WTC11 (cell line): ENCODE data around the gene CBFA2T2. TPM values are rescaled to one million over a fixed set of nuclear protein-coding genes. Genes with fewer than 3 reads are reported as not detected.

Source experiments
- ATAC-seq: fragments of 200-7000 bp; cut with Tn5 transposase; 2 replicates; pipeline ENCODE4 v1.10.0; 2021; ENCODE audit warnings: mild to moderate bottlenecking, moderate library complexity
- CTCF ChIA-PET: fragments of 300-600 bp; sonication (Branson Sonifier 250); formaldehyde crosslinking; loops from one replicate; lab custom pipeline; 2021; ENCODE audit warnings: antibody characterized with exemption; lab: Charles Lee
- POLR2A ChIA-PET: fragments of 350-600 bp; sonication (Branson Sonifier 250); formaldehyde crosslinking; loops from one replicate; lab custom pipeline; 2021; ENCODE audit warnings: antibody characterized with exemption; lab: Charles Lee
- DNase-seq: peaks from one replicate; pipeline ENCODE4 v3.0.0; 2021; ENCODE audit warnings: low spot score
- H3K27ac Mint-ChIP-seq: 2 replicates; pipeline ENCODE4 v1.8.0; 2021; ENCODE audit warnings: mixed read lengths
- H3K27me3 Mint-ChIP-seq: 2 replicates; pipeline ENCODE4 v1.8.0; 2021; ENCODE audit warnings: low read depth, mild to moderate bottlenecking, moderate library complexity, mixed read lengths
- H3K36me3 Mint-ChIP-seq: 2 replicates; pipeline ENCODE4 v1.8.0; 2021; ENCODE audit warnings: mixed read lengths
- H3K4me1 Mint-ChIP-seq: 2 replicates; pipeline ENCODE4 v1.8.0; 2022; ENCODE audit warnings: mixed read lengths
- H3K4me3 Mint-ChIP-seq: 2 replicates; pipeline ENCODE4 v1.8.0; 2021; ENCODE audit warnings: mild to moderate bottlenecking, moderate library complexity, mixed read lengths
- H3K9me3 Mint-ChIP-seq: 2 replicates; pipeline ENCODE4 v1.8.0; 2021; ENCODE audit warnings: mixed read lengths
- ATF1 ChIP-seq: sonication (generic); formaldehyde crosslinking; IDR thresholded peaks from 2 replicates; pipeline ENCODE4 v1.8.1; 2023; ENCODE audit warnings: mild to moderate bottlenecking, moderate library complexity, missing genetic modification reagents
- ATF2 ChIP-seq: sonication (generic); formaldehyde crosslinking; IDR thresholded peaks from 2 replicates; pipeline ENCODE4 v1.8.1; 2022; ENCODE audit warnings: low read depth, missing genetic modification reagents, borderline replicate concordance
- CREB1 ChIP-seq: sonication (generic); formaldehyde crosslinking; IDR thresholded peaks from 2 replicates; pipeline ENCODE4 v1.8.0; 2023; ENCODE audit warnings: mild to moderate bottlenecking, missing genetic modification reagents
- E2F1 ChIP-seq: sonication (generic); formaldehyde crosslinking; IDR thresholded peaks from 2 replicates; pipeline ENCODE4 v1.8.0; 2022; ENCODE audit warnings: mild to moderate bottlenecking, missing genetic modification reagents
- GTF2I ChIP-seq: fragments of 250-450 bp; sonication (Bioruptor Pico); conservative IDR thresholded peaks from 2 replicates; pipeline ENCODE4 v1.4.0; 2021; ENCODE audit warnings: mild to moderate bottlenecking
- HMGA2 ChIP-seq: fragments of 250-450 bp; sonication (Bioruptor Pico); IDR thresholded peaks from 2 replicates; pipeline ENCODE4 v1.4.0; 2021; ENCODE audit warnings: mild to moderate bottlenecking, moderate library complexity
- NR2C2 ChIP-seq: sonication (generic); formaldehyde crosslinking; IDR thresholded peaks from 2 replicates; pipeline ENCODE4 v1.8.0; 2022; ENCODE audit warnings: mild to moderate bottlenecking, missing genetic modification reagents
- PRDM15 ChIP-seq: sonication (generic); formaldehyde crosslinking; IDR thresholded peaks from 2 replicates; pipeline ENCODE4 v1.8.0; 2022; ENCODE audit warnings: missing genetic modification reagents
- TEAD1 ChIP-seq: sonication (generic); formaldehyde crosslinking; IDR thresholded peaks from 2 replicates; pipeline ENCODE4 v1.8.0; 2022; ENCODE audit warnings: mild to moderate bottlenecking, missing genetic modification reagents
- ZBTB21 ChIP-seq: sonication (generic); formaldehyde crosslinking; IDR thresholded peaks from 2 replicates; pipeline ENCODE4 v1.8.1; 2023; ENCODE audit warnings: mild to moderate bottlenecking, missing genetic modification reagents, borderline replicate concordance
- ZNF423 ChIP-seq: fragments of 250-450 bp; sonication (Bioruptor Pico); IDR thresholded peaks from 2 replicates; pipeline ENCODE4 v2.1.2; 2022; ENCODE audit warnings: mild to moderate bottlenecking, moderate library complexity
- ZSCAN18 ChIP-seq: fragments of 250-450 bp; sonication (Bioruptor Pico); IDR thresholded peaks from 2 replicates; pipeline ENCODE4 v2.1.2; 2022; ENCODE audit warnings: mild to moderate bottlenecking, moderate library complexity
- total RNA-seq: library from RNA; stranded (reverse); gene quantifications from 3 replicates; pipeline ENCODE4 v1.2.3, GENCODE V29; 2021
- TF ChIP-seq, protein P1 (sequence below): sonication (generic); formaldehyde crosslinking; IDR thresholded peaks from 2 replicates; pipeline ENCODE4 v1.8.1; 2023; ENCODE audit warnings: mild to moderate bottlenecking, missing genetic modification reagents, moderate library complexity
- TF ChIP-seq, protein P2 (sequence below): fragments of 200-600 bp; IDR thresholded peaks from 2 replicates; pipeline ENCODE4 v1.8.0; 2022; ENCODE audit warnings: antibody characterized with exemption

The CBFA2T2 gene
- total RNA-seq, 1 experiment from 2014 or later, result 22.1 TPM

GRCh38 chr20:33647603-33648395, 157.9 kb downstream of the CBFA2T2 start (continued):
- no peak for TF ChIP-seq ZSCAN18 (CRISPR knock-in tag)
- TF ChIP-seq, protein P1, sequence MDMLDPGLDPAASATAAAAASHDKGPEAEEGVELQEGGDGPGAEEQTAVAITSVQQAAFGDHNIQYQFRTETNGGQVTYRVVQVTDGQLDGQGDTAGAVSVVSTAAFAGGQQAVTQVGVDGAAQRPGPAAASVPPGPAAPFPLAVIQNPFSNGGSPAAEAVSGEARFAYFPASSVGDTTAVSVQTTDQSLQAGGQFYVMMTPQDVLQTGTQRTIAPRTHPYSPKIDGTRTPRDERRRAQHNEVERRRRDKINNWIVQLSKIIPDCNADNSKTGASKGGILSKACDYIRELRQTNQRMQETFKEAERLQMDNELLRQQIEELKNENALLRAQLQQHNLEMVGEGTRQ (CRISPR knock-in tag), result no peak

DNA sequence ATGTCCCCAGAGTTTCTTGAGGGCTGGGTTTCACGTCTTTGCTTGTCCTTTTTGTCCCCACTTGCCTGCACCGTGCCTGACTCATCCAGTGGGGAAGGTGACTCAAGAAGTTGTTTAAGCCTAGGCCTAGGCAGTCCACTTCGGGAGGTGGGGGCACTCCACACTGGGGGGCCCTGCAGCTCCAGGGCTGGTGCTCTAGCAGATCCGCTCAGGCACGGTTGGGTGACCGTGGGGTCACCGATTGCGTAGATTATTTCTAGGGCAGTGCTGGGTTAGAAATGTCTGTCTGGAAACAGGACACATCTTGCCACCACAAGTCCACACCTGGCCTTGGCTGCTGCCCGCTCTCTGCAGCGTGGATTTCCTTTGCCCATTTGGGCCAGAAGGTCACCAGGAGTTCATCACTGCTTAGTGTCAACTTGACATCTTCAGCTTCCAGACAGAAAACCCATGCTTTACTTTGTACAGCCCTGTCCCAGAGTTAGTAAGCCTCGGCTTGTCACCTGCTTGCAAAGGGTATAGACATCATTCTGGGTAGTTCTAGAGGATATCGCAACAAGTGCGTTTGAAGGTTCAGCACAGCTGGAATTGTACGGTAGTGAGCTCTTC, 158.6 kb downstream of the CBFA2T2 start:
- POLR2A ChIA-PET, result no interaction called here
- Mint-ChIP-seq H3K4me1 (peaks cover 18% of the 10 kb centered on the region), H3K27me3 (no peaks in the 10 kb centered on the region), H3K4me3 (no peak overlapping the region)
- DNase-seq, result no peak
- CTCF ChIA-PET, result interaction anchor here (1.7 kb wide), 1 partner anchor 191 kb away, joined by 9 read pairs; no protein-coding TSS in a partner anchor
- TF ChIP-seq ZNF423 (CRISPR knock-in tag), result no peak
- TF ChIP-seq GTF2I (CRISPR knock-in tag), result no peak
- no peak for TF ChIP-seq ATF2
- TF ChIP-seq NR2C2 (CRISPR knock-in tag), result no peak
- no peak for TF ChIP-seq E2F1
- no peak for TF ChIP-seq ATF1 (CRISPR knock-in tag)
- TF ChIP-seq, protein P2, sequence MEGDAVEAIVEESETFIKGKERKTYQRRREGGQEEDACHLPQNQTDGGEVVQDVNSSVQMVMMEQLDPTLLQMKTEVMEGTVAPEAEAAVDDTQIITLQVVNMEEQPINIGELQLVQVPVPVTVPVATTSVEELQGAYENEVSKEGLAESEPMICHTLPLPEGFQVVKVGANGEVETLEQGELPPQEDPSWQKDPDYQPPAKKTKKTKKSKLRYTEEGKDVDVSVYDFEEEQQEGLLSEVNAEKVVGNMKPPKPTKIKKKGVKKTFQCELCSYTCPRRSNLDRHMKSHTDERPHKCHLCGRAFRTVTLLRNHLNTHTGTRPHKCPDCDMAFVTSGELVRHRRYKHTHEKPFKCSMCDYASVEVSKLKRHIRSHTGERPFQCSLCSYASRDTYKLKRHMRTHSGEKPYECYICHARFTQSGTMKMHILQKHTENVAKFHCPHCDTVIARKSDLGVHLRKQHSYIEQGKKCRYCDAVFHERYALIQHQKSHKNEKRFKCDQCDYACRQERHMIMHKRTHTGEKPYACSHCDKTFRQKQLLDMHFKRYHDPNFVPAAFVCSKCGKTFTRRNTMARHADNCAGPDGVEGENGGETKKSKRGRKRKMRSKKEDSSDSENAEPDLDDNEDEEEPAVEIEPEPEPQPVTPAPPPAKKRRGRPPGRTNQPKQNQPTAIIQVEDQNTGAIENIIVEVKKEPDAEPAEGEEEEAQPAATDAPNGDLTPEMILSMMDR, result no peak
- TF ChIP-seq, all 79 proteins: peak for 0
- Mint-ChIP-seq H3K27ac (no peak overlapping the region), H3K36me3 (peaks cover 15% of the 10 kb centered on the region), H3K9me3 (no peaks in the 10 kb centered on the region)
- ATAC-seq, result no peak

GRCh38 chr20:33649201-33649681, 159.3 kb downstream of the CBFA2T2 start:
- Mint-ChIP-seq H3K9me3 (no peaks in the 10 kb centered on the region), H3K27ac (no peak overlapping the region), H3K36me3 (peaks cover 15% of the 10 kb centered on the region), H3K4me1 (peaks cover 25% of the 10 kb centered on the region), H3K4me3 (no peak overlapping the region), H3K27me3 (no peaks in the 10 kb centered on the region)
- DNase-seq, result no peak
- TF ChIP-seq PRDM15 (CRISPR knock-in tag) (no peak), ZBTB21 (CRISPR knock-in tag) (no peak), CREB1 (CRISPR knock-in tag) (no peak), TEAD1 (no peak), HMGA2 (CRISPR knock-in tag) (no peak)
- TF ChIP-seq, protein P2, result no peak
- CTCF ChIA-PET, result interaction anchor here (0.9 to 2.8 kb wide), 3 partner anchors 19 to 192 kb away, joined by 4 to 9 read pairs (median 9); no protein-coding TSS in a partner anchor
- ATAC-seq, result no peak
- POLR2A ChIA-PET, result no interaction called here
